HepG2 (cell line): ENCODE data around the gene CYTH2. TPM values are rescaled to one million over a fixed set of nuclear protein-coding genes. Genes with fewer than 3 reads are reported as not detected.

ENCODE experiments used
- ATAC-seq: fragments of 200-7000 bp; cut with Tn5 transposase; 3 replicates; pipeline ENCODE4 v1.9.1; 2020; ENCODE audit warnings: mild to moderate bottlenecking, moderate library complexity
- BruUV-seq: library from RNA; stranded (reverse); fragments of 400-500 nt; replicated peaks from 2 replicates; lab custom pipeline; 2021; lab: Mats Ljungman, UMichigan
- CTCF ChIA-PET: fragments of 300-600 bp; formaldehyde crosslinking; extraction: SDS; loops from one replicate; lab custom pipeline; 2021; ENCODE audit warnings: low total read pairs, inconsistent platforms, low intra/inter-chr PET ratio; lab: Yijun Ruan, JAX
- POLR2A ChIA-PET: fragments of 350-600 bp; sonication (Branson Sonifier 250); formaldehyde crosslinking; loops from one replicate; lab custom pipeline; 2020; ENCODE audit warnings: antibody characterized with exemption, inconsistent platforms; lab: Yijun Ruan, JAX
- DNase-seq: peaks from one replicate; pipeline ENCODE4 v3.0.0-alpha.2; 2015; ENCODE audit warnings: low spot score
- FAIRE-seq: peaks from 3 replicates; lab custom pipeline; 2011; peaks lifted over from hg19 to GRCh38; lab: Jason Lieb, UNC
- H2AFZ ChIP-seq: one replicate; pipeline ENCODE4 v1.6.1; 2011; ENCODE audit warnings: low read length, inconsistent platforms
- H3K27ac ChIP-seq: fragments of 300-600 bp; 3 replicates; pipeline ENCODE4 v1.8.0; 2011; ENCODE audit warnings: mixed run types, mild to moderate bottlenecking, mixed read lengths, low read length, inconsistent platforms; ENCODE audit not compliant: insufficient read depth; ENCODE audit errors: extremely low read length
- H3K27me3 ChIP-seq, 2 experiments: fragments of 200-600 bp in 1 of 2; 2 replicates in 1 of 2; 3 replicates in 1 of 2; pipeline versions ENCODE4 v1.6.0 to v1.8.0; 2011; ENCODE audit warnings: low read length in 2 of 2, mild to moderate bottlenecking in 2 of 2, moderate library complexity in 2 of 2, inconsistent platforms in 1 of 2; ENCODE audit not compliant: insufficient read depth in 2 of 2, control insufficient read depth in 1 of 2
- H3K36me3 ChIP-seq, 2 experiments: fragments of 200-600 bp in 1 of 2; replicated peaks in 1 of 2; 2 replicates in 1 of 2; 3 replicates in 1 of 2; pipeline versions ENCODE4 v1.5.1 to v1.8.0; 2011; ENCODE audit warnings: low read length in 2 of 2, inconsistent platforms in 1 of 2; ENCODE audit not compliant: insufficient read depth in 2 of 2, control insufficient read depth in 1 of 2
- H3K4me1 ChIP-seq: 2 replicates; pipeline ENCODE4 v1.5.1; 2012; ENCODE audit warnings: low read length, inconsistent platforms; ENCODE audit not compliant: insufficient read depth
- H3K4me2 ChIP-seq: 2 replicates; pipeline ENCODE4 v1.6.0; 2011; ENCODE audit warnings: low read depth, low read length, inconsistent platforms
- H3K4me3 ChIP-seq, 3 experiments: fragments of 200-600 bp in 1 of 3; sonication (generic), shearing (Covaris generic) in 1 of 3; replicated peaks in 1 of 3; 2 replicates each; pipeline ENCODE4 v1.5.1; 2011 to 2016; ENCODE audit warnings: low read length in 3 of 3, inconsistent platforms in 2 of 3, low read depth in 2 of 3, mild to moderate bottlenecking in 2 of 3, control low read depth in 1 of 3, mixed read lengths in 1 of 3; ENCODE audit not compliant: insufficient read depth in 1 of 3
- H3K79me2 ChIP-seq: one replicate; pipeline ENCODE4 v1.6.1; 2011; ENCODE audit warnings: low read length, inconsistent platforms; ENCODE audit not compliant: insufficient read depth
- H3K9ac ChIP-seq: 2 replicates; pipeline ENCODE4 v1.6.0; 2011; ENCODE audit warnings: mild to moderate bottlenecking, low read depth, low read length, inconsistent platforms; ENCODE audit not compliant: insufficient read depth
- H3K9me3 ChIP-seq: 2 replicates; pipeline ENCODE4 v1.5.1; 2012; ENCODE audit warnings: mild to moderate bottlenecking, low read length
- H4K20me1 ChIP-seq: 2 replicates; pipeline ENCODE4 v1.6.0; 2011; ENCODE audit warnings: inconsistent platforms, mild to moderate bottlenecking, low read length, moderate library complexity; ENCODE audit not compliant: insufficient read depth
- E2F2 ChIP-seq: sonication (generic); formaldehyde crosslinking; IDR thresholded peaks from 2 replicates; pipeline ENCODE4 v1.4.0; 2020; ENCODE audit warnings: missing genetic modification reagents, borderline replicate concordance
- HCFC1 ChIP-seq: fragments of 150-350 bp; IDR thresholded peaks from 2 replicates; pipeline ENCODE4 v1.6.1; 2014; ENCODE audit warnings: low read depth, low read length
- KAT2B ChIP-seq: fragments of 150-350 bp; IDR thresholded peaks from 2 replicates; pipeline ENCODE4 v1.6.1; 2014; ENCODE audit warnings: low read depth, low read length, borderline replicate concordance
- MYC ChIP-seq: sonication (generic); formaldehyde crosslinking; IDR thresholded peaks from 2 replicates; pipeline ENCODE4 v1.9.0; 2021; ENCODE audit warnings: missing genetic modification reagents, borderline replicate concordance
- SP2 ChIP-seq: sonication (generic); formaldehyde crosslinking; IDR thresholded peaks from 2 replicates; pipeline ENCODE4 v1.5.1; 2020; ENCODE audit warnings: mild to moderate bottlenecking, missing genetic modification reagents
- TOE1 ChIP-seq: sonication (generic); formaldehyde crosslinking; IDR thresholded peaks from 2 replicates; pipeline ENCODE4 v1.4.0; 2020; ENCODE audit warnings: mild to moderate bottlenecking, missing genetic modification reagents
- ZNF569 ChIP-seq: sonication (generic); formaldehyde crosslinking; IDR thresholded peaks from 2 replicates; pipeline ENCODE4 v1.5.0; 2020; ENCODE audit warnings: mild to moderate bottlenecking, missing genetic modification reagents, moderate library complexity, borderline replicate concordance
- WGBS: methylation state at CpG from one replicate; pipeline ENCODE4 v1.1.6; 2017; ENCODE audit warnings: low lambda C conversion rate; 5-methylcytosine and 5-hydroxymethylcytosine counted together
- in situ Hi-C: cut with HindIII; loops from 2 replicates; pipeline ENCODE4 v1.10.0; 2017; ENCODE audit warnings: low pct_unique_long_range_greater_than_20kb; ENCODE audit not compliant: extremely low pct_ligation_motif_present
- intact Hi-C: fragments of 100-400 bp; cut with micrococcal nuclease; formaldehyde crosslinking; loops from one replicate; pipeline ENCODE4 v1.10.0; 2022; ENCODE audit not compliant: unreplicated experiment
- polyA plus RNA-seq, 8 experiments: library from polyadenylated mRNA; depleted of rRNA in 3 of 8; stranded (reverse) in 7 of 8; unstranded in 1 of 8; fragments of >200 nt; fragmentation: Illumina TruSeq in 4 of 8; extraction: Trizol in 4 of 8; gene quantifications; 2 replicates each; pipeline versions ENCODE4 v1.2.1 to v1.2.3, GENCODE V29; 2011 to 2016; ENCODE audit warnings: low read depth in 4 of 8, missing spikeins in 1 of 8, mixed read lengths in 1 of 8; ENCODE audit not compliant: insufficient read depth in 1 of 8
- total RNA-seq, 5 experiments: library from RNA; depleted of rRNA; stranded (reverse); fragments of >200 nt; fragmentation: Illumina TruSeq; extraction: Trizol; gene quantifications; 2 replicates each; pipeline ENCODE4 v1.2.3, GENCODE V29; 2016; ENCODE audit warnings: low read depth in 1 of 5

CYTH2 gene
- total and polyA plus RNA-seq, 2 of the 13 experiments (the other 11 are each of a cell fraction or from before 2014, with no cell fraction given) = 16.5 to 39.3 TPM

- ChIA-PET CTCF (no interaction called here), POLR2A (interaction anchor here (0.6 to 1.6 kb wide), 6 partner anchors 14 to 161 kb away, joined by 3 to 9 read pairs (median 4); partner anchors contain the start of genes RPL18 and SPHK2)
- intact Hi-C loops (no loop called here), in situ Hi-C loops (no loop called here)
- WGBS = 95% methylated on average over 65 of the region's 70 CpGs
- DNase-seq (no peak), FAIRE-seq (no peak), ATAC-seq (no peak)
- Histone ChIP-seq H3K4me2 (no peak overlapping the region), H3K27ac (no peak overlapping the region), H3K4me3 (no peak overlapping the region), H3K4me1 (peaks cover 34% of the 10 kb centered on the region), H3K9ac (no peak overlapping the region), H4K20me1 (no peaks in the 10 kb centered on the region), H3K36me3 (no peaks in the 10 kb centered on the region; a peak in 1 of 5 replicates), H3K79me2 (no peaks in the 10 kb centered on the region), H2AFZ (no peak overlapping the region), H3K9me3 (no peaks in the 10 kb centered on the region), H3K27me3 (no peaks in the 10 kb centered on the region)
- no TSS peak for BruUV-seq
- no peak for TF ChIP-seq TOE1
- no peak for TF ChIP-seq SP2 (CRISPR knock-in tag)
- TF ChIP-seq MYC (CRISPR knock-in tag) = no peak
- no peak for TF ChIP-seq E2F2 (CRISPR knock-in tag)
- TF ChIP-seq ZNF569 (CRISPR knock-in tag) = no peak
- no peak for TF ChIP-seq KAT2B
- TF ChIP-seq HCFC1 = no peak
Measured at GRCh38 chr19:48493718-48494401, 24.7 kb downstream of the CYTH2 start.
